IMR-90 (cell line): ENCODE results near the gene MTCH2. TPM values are rescaled to one million over a fixed set of nuclear protein-coding genes. Genes with fewer than 3 reads are reported as not detected.

Source experiments
- ATAC-seq: fragments of 200-7000 bp; cut with Tn5 transposase; 2 replicates; pipeline ENCODE4 v1.9.1; 2020; ENCODE audit warnings: low read depth, mild to moderate bottlenecking, moderate library complexity
- BruUV-seq: library from RNA; stranded (reverse); fragments of 400-500 nt; replicated peaks from 2 replicates; lab custom pipeline; 2021; lab: Mats Ljungman, UMichigan
- CTCF ChIA-PET: fragments of 300-600 bp; formaldehyde crosslinking; extraction: SDS; loops from one replicate; lab custom pipeline; 2021; ENCODE audit warnings: antibody characterized with exemption; lab: Yijun Ruan, JAX
- POLR2A ChIA-PET: fragments of 300-600 bp; sonication (Branson Sonifier 250); formaldehyde crosslinking; loops from one replicate; lab custom pipeline; 2022; ENCODE audit warnings: antibody characterized with exemption; ENCODE audit not compliant: unreplicated experiment; lab: Charles Lee
- DNase-seq: peaks from one replicate; pipeline ENCODE4 v3.0.0; 2013
- H2AFZ ChIP-seq: replicated peaks from 2 replicates; pipeline ENCODE3; 2013; ENCODE audit warnings: low read length, mild to moderate bottlenecking; ENCODE audit not compliant: poor library complexity
- H2AK5ac ChIP-seq: 2 replicates; pipeline ENCODE4 v1.6.1; 2013; ENCODE audit warnings: low read depth, low read length, inconsistent platforms
- H2AK9ac ChIP-seq: replicated peaks from 2 replicates; pipeline ENCODE3; 2013; ENCODE audit warnings: mild to moderate bottlenecking, low read depth, low read length, moderate library complexity; ENCODE audit not compliant: poor library complexity
- H2BK120ac ChIP-seq: 2 replicates; pipeline ENCODE4 v1.6.1; 2013; ENCODE audit warnings: low read depth, low read length, inconsistent platforms
- H2BK15ac ChIP-seq: 3 replicates; pipeline ENCODE4 v1.6.1; 2013; ENCODE audit warnings: low read depth, low read length, inconsistent platforms
- H2BK20ac ChIP-seq: 2 replicates; pipeline ENCODE4 v1.6.1; 2013; ENCODE audit warnings: low read depth, mild to moderate bottlenecking, inconsistent platforms, low read length, moderate library complexity
- H2BK5ac ChIP-seq: 2 replicates; pipeline ENCODE4 v1.6.1; 2013; ENCODE audit warnings: mild to moderate bottlenecking, low read depth, low read length, inconsistent platforms; ENCODE audit not compliant: poor library complexity, severe bottlenecking
- H3K14ac ChIP-seq: replicated peaks from 2 replicates; pipeline ENCODE4 v1.6.1; 2013; ENCODE audit warnings: low read depth, low read length, inconsistent platforms
- H3K18ac ChIP-seq: 2 replicates; pipeline ENCODE4 v1.6.1; 2013; ENCODE audit warnings: low read depth, low read length, control low read depth
- H3K23ac ChIP-seq: 2 replicates; pipeline ENCODE4 v1.6.1; 2013; ENCODE audit warnings: low read depth, low read length, inconsistent platforms
- H3K27ac ChIP-seq: 2 replicates; pipeline ENCODE4 v1.5.1; 2013; ENCODE audit warnings: mild to moderate bottlenecking, control low read depth, low read length; ENCODE audit not compliant: insufficient read depth
- H3K27me3 ChIP-seq: 2 replicates; pipeline ENCODE4 v1.6.1; 2013; ENCODE audit warnings: low read length; ENCODE audit not compliant: control insufficient read depth, insufficient read depth
- H3K36me3 ChIP-seq: 2 replicates; pipeline ENCODE4 v1.6.1; 2013; ENCODE audit warnings: low read length, mixed read lengths; ENCODE audit not compliant: control insufficient read depth, insufficient read depth
- H3K4ac ChIP-seq: 2 replicates; pipeline ENCODE4 v1.6.1; 2013; ENCODE audit warnings: low read depth, low read length, inconsistent platforms
- H3K4me1 ChIP-seq: 2 replicates; pipeline ENCODE4 v1.6.1; 2013; ENCODE audit warnings: low read length, mixed read lengths; ENCODE audit not compliant: control insufficient read depth, insufficient read depth
- H3K4me2 ChIP-seq: 2 replicates; pipeline ENCODE4 v1.6.1; 2013; ENCODE audit warnings: low read depth, mild to moderate bottlenecking, control low read depth, low read length, moderate library complexity
- H3K4me3 ChIP-seq: 2 replicates; pipeline ENCODE4 v1.5.1; 2013; ENCODE audit warnings: low read depth, mild to moderate bottlenecking, control low read depth, low read length, moderate library complexity; ENCODE audit not compliant: insufficient read depth
- H3K56ac ChIP-seq: 2 replicates; pipeline ENCODE4 v1.6.1; 2013; ENCODE audit warnings: low read length, inconsistent platforms; ENCODE audit not compliant: insufficient read depth; ENCODE audit errors: extremely low read depth
- H3K79me1 ChIP-seq, 2 experiments: 2 replicates each; pipeline ENCODE4 v1.6.1; 2013; ENCODE audit warnings: low read length in 2 of 2, inconsistent platforms in 1 of 2, low read depth in 1 of 2
- H3K9ac ChIP-seq: 2 replicates; pipeline ENCODE4 v1.6.1; 2013; ENCODE audit warnings: low read depth, low read length, control low read depth
- H3K9me1 ChIP-seq: 2 replicates; pipeline ENCODE4 v1.6.1; 2013; ENCODE audit warnings: low read length, inconsistent platforms; ENCODE audit not compliant: insufficient read depth
- H3K9me3 ChIP-seq: 2 replicates; pipeline ENCODE4 v1.6.1; 2013; ENCODE audit warnings: low read length; ENCODE audit not compliant: control insufficient read depth, insufficient read depth
- H4K20me1 ChIP-seq: 2 replicates; pipeline ENCODE4 v1.6.1; 2013; ENCODE audit warnings: low read length, inconsistent platforms; ENCODE audit not compliant: insufficient read depth
- H4K5ac ChIP-seq: 2 replicates; pipeline ENCODE4 v1.6.1; 2013; ENCODE audit warnings: mild to moderate bottlenecking, low read depth, low read length, control low read depth
- H4K8ac ChIP-seq, 2 experiments: 2 replicates each; pipeline ENCODE4 v1.6.1; 2013; ENCODE audit warnings: low read depth in 2 of 2, low read length in 2 of 2, control low read depth in 1 of 2, inconsistent platforms in 1 of 2
- H4K91ac ChIP-seq: 2 replicates; pipeline ENCODE4 v1.6.1; 2013; ENCODE audit warnings: low read depth, low read length, inconsistent platforms; ENCODE audit not compliant: insufficient read depth
- BHLHE40 ChIP-seq: fragments of 150-350 bp; IDR thresholded peaks from 2 replicates; pipeline ENCODE4 v1.6.1; 2016; ENCODE audit warnings: mild to moderate bottlenecking, low read depth, low read length
- CHD1 ChIP-seq: IDR thresholded peaks from 2 replicates; pipeline ENCODE4 v1.6.1; 2012; ENCODE audit warnings: low read depth, low read length, improper control_type of control experiment
- WGBS, 2 experiments: methylation state at CpG; one replicate each; pipeline versions ENCODE4 v1.1.5 to v1.1.7; 2013; ENCODE audit warnings: missing lambda C conversion rate in 2 of 2; ENCODE audit not compliant: insufficient read length in 1 of 2; ENCODE audit errors: extremely low coverage in 2 of 2; 5-methylcytosine and 5-hydroxymethylcytosine counted together
- dilution Hi-C: fragments of 300-500 bp; cut with HindIII; formaldehyde crosslinking; loops from one replicate; pipeline ENCODE4 v1.14.3; 2018; ENCODE audit warnings: low sequenced_read_pairs; ENCODE audit not compliant: unreplicated experiment
- in situ Hi-C: fragments of 300-500 bp; cut with MboI; formaldehyde crosslinking; loops from 3 replicates; pipeline ENCODE4 v1.14.3; 2019; ENCODE audit warnings: low sequenced_read_pairs, inconsistent platforms, mixed read lengths
- intact Hi-C: fragments of 100-400 bp; cut with micrococcal nuclease; formaldehyde crosslinking; loops from 2 replicates; pipeline ENCODE4 v1.10.0; 2022
- polyA plus RNA-seq, 3 experiments: library from polyadenylated mRNA; depleted of rRNA; stranded (reverse); fragments of >200 nt; gene quantifications; 2 replicates each; pipeline ENCODE4 v1.2.3, GENCODE V29; 2012; ENCODE audit warnings: low replicate concordance in 1 of 3
- total RNA-seq: library from RNA; depleted of rRNA; stranded (reverse); fragments of >200 nt; gene quantifications from 2 replicates; pipeline ENCODE4 v1.2.3, GENCODE V29; 2012

Gene MTCH2
- total and polyA plus RNA-seq, 2 of the 4 experiments (the other 2 are of a cell fraction): 103 to 163 TPM

GRCh38 chr11:47589977-47590861 is 52.1 kb downstream of the MTCH2 start (continued):
- no peak for TF ChIP-seq CHD1

- POLR2A ChIA-PET: no interaction called here
- no peaks in the 10 kb centered on the region for H3K4me1 ChIP-seq
- no peak overlapping the region for H4K8ac ChIP-seq
- no peak for ATAC-seq
- H3K36me3 ChIP-seq: peaks cover 6% of the 10 kb centered on the region
- CTCF ChIA-PET: no interaction called here
- no peak overlapping the region for H2BK15ac ChIP-seq
- no peak overlapping the region for H3K4ac ChIP-seq
- peaks cover 42% of the 10 kb centered on the region for H3K27me3 ChIP-seq
- H3K14ac ChIP-seq: no peak overlapping the region
- no peak overlapping the region for H2BK20ac ChIP-seq
- no peak overlapping the region for H3K27ac ChIP-seq
- no peak overlapping the region for H4K91ac ChIP-seq
- peaks cover 3% of the 10 kb centered on the region for H3K9me3 ChIP-seq
- 41% methylated on average over 34 of the region's 51 CpGs; no CpG with 5 or more reads in 1 of the 2 experiments for WGBS, 2 experiments
- H3K18ac ChIP-seq: no peak overlapping the region
- no peak overlapping the region for H2AK5ac ChIP-seq
- TF ChIP-seq BHLHE40: no peak
- no peak overlapping the region for H3K23ac ChIP-seq
- peak overlapping the region; percentile 83 for H2AFZ ChIP-seq
- H3K56ac ChIP-seq: no peak overlapping the region
- no peaks in the 10 kb centered on the region for H4K20me1 ChIP-seq
- no TSS peak for BruUV-seq
- no peaks in the 10 kb centered on the region for H3K79me1 ChIP-seq
- dilution Hi-C loops (no loop called here), in situ Hi-C loops (no loop called here), intact Hi-C loops (no loop called here)
- no peak overlapping the region for H3K4me3 ChIP-seq
- no peak overlapping the region for H2BK5ac ChIP-seq
- no peak for DNase-seq
- H3K9ac ChIP-seq: no peak overlapping the region
- no peak overlapping the region for H2AK9ac ChIP-seq
- H4K5ac ChIP-seq: no peak overlapping the region
- H2BK120ac ChIP-seq: no peak overlapping the region
- H3K9me1 ChIP-seq: no peaks in the 10 kb centered on the region
- H3K4me2 ChIP-seq: no peak overlapping the region
Observed at GRCh38 chr11:47589584-47589976, 52.8 kb downstream of the MTCH2 start.
